H7 (cell line): Measurements from ENCODE around the gene BCL7B. TPM values are rescaled to one million over a fixed set of nuclear protein-coding genes. Genes with fewer than 3 reads are reported as not detected.

Experiments
- DNase-seq: peaks from one replicate; pipeline ENCODE4 v3.0.0; 2012
- H3K27me3 ChIP-seq: 2 replicates; pipeline ENCODE4 v1.6.0; 2011; ENCODE audit warnings: mild to moderate bottlenecking, low read length; ENCODE audit not compliant: control insufficient read depth, insufficient read depth
- H3K36me3 ChIP-seq: replicated peaks from 2 replicates; pipeline ENCODE4 v1.5.1; 2011; ENCODE audit warnings: low read length; ENCODE audit not compliant: control insufficient read depth, insufficient read depth
- H3K4me3 ChIP-seq: 2 replicates; pipeline ENCODE4 v1.5.1; 2011; ENCODE audit warnings: low read depth, mild to moderate bottlenecking, control low read depth, low read length, moderate library complexity; ENCODE audit not compliant: insufficient read depth
- total RNA-seq: library from RNA; depleted of rRNA; stranded (reverse); fragments of >200 nt; shearing (Covaris generic); gene quantifications from 2 replicates; pipeline ENCODE4 v1.2.3, GENCODE V29; 2014; rRNA removed

The BCL7B gene
- 18.7 and 23.3 TPM in 2 replicates for total RNA-seq

- H3K4me3 ChIP-seq: peak within 1 kb of the TSS; percentile 80
- H3K27me3 ChIP-seq: peaks cover 6% of the 10 kb centered on the region
- no peaks in the 10 kb centered on the region; the same call in 1 of the 2 replicates for H3K36me3 ChIP-seq
- DNase-seq: peak; percentile 99
Observed at GRCh38 chr7:73557397-73558257, at the start of gene BCL7B. BCL7B (minus strand) TSS chr7:73557690; CDS start chr7:73557578, 112 bp downstream.

- H3K4me3 ChIP-seq: no peak overlapping the region
- H3K36me3 ChIP-seq: no peaks in the 10 kb centered on the region
- H3K27me3 ChIP-seq: peaks cover 4% of the 10 kb centered on the region; the same call in 1 of the 2 replicates
- DNase-seq: no peak
Observed at GRCh38 chr7:73605601-73606220, 48.2 kb upstream of the BCL7B start.

GRCh38 chr7:73602721-73603651, 45.5 kb upstream of the BCL7B start:
- DNase-seq: peak; percentile 89
- no peaks in the 10 kb centered on the region for H3K36me3 ChIP-seq
- peaks cover 4% of the 10 kb centered on the region; the same call in 1 of the 2 replicates for H3K27me3 ChIP-seq
- no peak overlapping the region for H3K4me3 ChIP-seq

- no peaks in the 10 kb centered on the region for H3K36me3 ChIP-seq
Observed at GRCh38 chr7:73599916-73600315, 42.4 kb upstream of the BCL7B start.

GRCh38 chr7:73599151-73599882, 41.8 kb upstream of the BCL7B start:
- no peak for DNase-seq
- Histone ChIP-seq H3K36me3 (no peaks in the 10 kb centered on the region), H3K4me3 (no peak overlapping the region), H3K27me3 (no peaks in the 10 kb centered on the region)

More at GRCh38 chr7:73599916-73600315, 42.4 kb upstream of the BCL7B start:
- Histone ChIP-seq H3K27me3 (no peaks in the 10 kb centered on the region), H3K4me3 (no peak overlapping the region)
- DNase-seq: no peak

- Histone ChIP-seq H3K36me3 (no peaks in the 10 kb centered on the region), H3K27me3 (no peaks in the 10 kb centered on the region), H3K4me3 (no peak overlapping the region)
- DNase-seq: no peak
Observed at GRCh38 chr7:73597978-73598782, 40.7 kb upstream of the BCL7B start.

GRCh38 chr7:73596191-73597065, 38.9 kb upstream of the BCL7B start:
- DNase-seq: peak; percentile 73
- Histone ChIP-seq H3K4me3 (no peak overlapping the region), H3K27me3 (no peaks in the 10 kb centered on the region), H3K36me3 (no peaks in the 10 kb centered on the region)

- no peaks in the 10 kb centered on the region for H3K36me3 ChIP-seq
- no peak overlapping the region for H3K4me3 ChIP-seq
- no peaks in the 10 kb centered on the region for H3K27me3 ChIP-seq
- DNase-seq: no peak
Observed at GRCh38 chr7:73595358-73595757, 37.9 kb upstream of the BCL7B start.

- H3K36me3 ChIP-seq: no peaks in the 10 kb centered on the region
- no peaks in the 10 kb centered on the region for H3K27me3 ChIP-seq
- DNase-seq: no peak
- H3K4me3 ChIP-seq: no peak overlapping the region
Observed at GRCh38 chr7:73593207-73594045, 35.9 kb upstream of the BCL7B start.

GRCh38 chr7:73586911-73587310, 29.4 kb upstream of the BCL7B start:
- Histone ChIP-seq H3K27me3 (peaks cover 2% of the 10 kb centered on the region), H3K36me3 (no peaks in the 10 kb centered on the region), H3K4me3 (no peak overlapping the region)
- DNase-seq: no peak

GRCh38 chr7:73585196-73585595, 27.7 kb upstream of the BCL7B start:
- Histone ChIP-seq H3K27me3 (peaks cover 5% of the 10 kb centered on the region), H3K36me3 (no peaks in the 10 kb centered on the region), H3K4me3 (no peak overlapping the region)
- DNase-seq: no peak

GRCh38 chr7:73582664-73583202, 25.2 kb upstream of the BCL7B start:
- Histone ChIP-seq H3K27me3 (peaks cover 7% of the 10 kb centered on the region), H3K4me3 (no peak overlapping the region), H3K36me3 (no peaks in the 10 kb centered on the region)
- DNase-seq: no peak
